GM19193 (cell line): ENCODE results near the gene ZNF524.

Source experiments
- POLR2A ChIP-seq: IDR thresholded peaks from 4 replicates; pipeline ENCODE4 v1.6.1; 2011; ENCODE audit not compliant: insufficient read depth, insufficient read length; ENCODE audit errors: extremely low read depth

The ZNF524 gene

GRCh38 chr19:55636723-55637122 is 36.6 kb downstream of the ZNF524 start:
- TF ChIP-seq POLR2A: no peak

DNA sequence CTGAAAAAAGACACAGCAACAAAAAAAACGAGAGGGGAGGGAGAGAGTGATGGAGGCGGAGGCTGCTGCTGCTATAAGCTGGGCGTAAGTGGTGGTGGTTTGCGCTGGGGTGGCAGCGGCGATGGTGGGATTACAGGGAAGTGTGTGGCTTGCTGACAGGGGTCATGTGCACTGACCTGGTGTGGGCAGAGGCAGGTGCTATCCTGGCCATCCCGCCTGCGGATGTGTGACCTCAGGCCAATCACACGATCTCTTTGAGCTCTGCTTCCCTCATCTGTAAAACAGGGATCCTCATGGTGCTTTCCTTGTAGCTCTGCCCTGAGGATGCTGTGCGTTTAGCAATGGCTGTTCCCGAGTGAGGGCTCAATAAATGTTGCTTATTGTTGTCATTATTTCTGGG is 37.4 kb downstream of the ZNF524 start:
- TF ChIP-seq POLR2A: peak; percentile 9

GRCh38 chr19:55638864-55639359 is 38.8 kb downstream of the ZNF524 start:
- TF ChIP-seq POLR2A: no peak

GRCh38 chr19:55640043-55640576 is 40.0 kb downstream of the ZNF524 start:
- TF ChIP-seq POLR2A: peak; percentile 13

DNA sequence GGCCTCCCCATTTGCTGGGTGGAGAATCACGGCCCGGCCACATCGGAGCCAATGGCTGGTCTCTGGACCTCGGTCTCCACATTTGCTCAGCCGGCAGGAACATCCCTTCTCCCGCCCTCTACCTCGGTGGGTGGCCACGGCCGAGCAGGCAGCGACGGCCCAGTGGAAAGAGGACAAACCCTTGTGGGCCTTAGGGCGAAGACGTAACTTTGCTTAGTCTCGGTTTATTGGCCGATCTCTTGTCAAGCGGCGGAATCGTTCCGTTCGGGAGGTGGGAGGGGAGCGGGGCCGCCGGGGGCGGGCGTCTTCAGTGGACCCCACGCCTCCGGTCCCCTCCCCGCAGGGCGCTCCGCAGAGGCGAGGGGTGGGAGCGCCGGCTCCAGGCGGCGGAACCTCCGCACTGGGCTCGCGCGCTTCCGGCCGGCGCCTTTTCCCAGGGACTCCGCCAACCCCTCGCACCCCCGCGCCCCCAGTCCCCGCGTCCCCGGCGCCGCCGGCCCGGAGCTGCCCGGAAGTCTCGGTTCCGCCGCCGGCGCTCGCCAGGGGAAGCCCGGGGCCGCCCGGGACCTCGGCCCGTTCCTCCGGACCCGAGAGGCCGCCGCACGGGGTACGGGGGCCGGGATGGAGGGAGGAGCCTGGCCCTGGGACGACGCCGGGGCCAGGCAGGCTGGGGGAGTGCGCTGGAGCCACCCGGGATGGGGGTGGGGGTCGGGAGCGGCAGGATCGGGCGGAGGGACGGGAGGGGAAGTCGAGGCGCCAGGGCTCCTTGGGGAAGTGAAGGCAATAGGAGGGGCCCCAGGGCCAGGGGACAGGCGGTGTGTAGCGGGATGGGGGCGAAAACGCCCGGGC is 40.7 kb downstream of the ZNF524 start, which contains the start of gene ZNF580:
Gene ZNF580, plus strand, starts transcription at position 426 of the 849 bp plus-strand sequence. CDS start 1,507 bp downstream, outside the sequence.
- TF ChIP-seq POLR2A: peak; percentile 33

DNA sequence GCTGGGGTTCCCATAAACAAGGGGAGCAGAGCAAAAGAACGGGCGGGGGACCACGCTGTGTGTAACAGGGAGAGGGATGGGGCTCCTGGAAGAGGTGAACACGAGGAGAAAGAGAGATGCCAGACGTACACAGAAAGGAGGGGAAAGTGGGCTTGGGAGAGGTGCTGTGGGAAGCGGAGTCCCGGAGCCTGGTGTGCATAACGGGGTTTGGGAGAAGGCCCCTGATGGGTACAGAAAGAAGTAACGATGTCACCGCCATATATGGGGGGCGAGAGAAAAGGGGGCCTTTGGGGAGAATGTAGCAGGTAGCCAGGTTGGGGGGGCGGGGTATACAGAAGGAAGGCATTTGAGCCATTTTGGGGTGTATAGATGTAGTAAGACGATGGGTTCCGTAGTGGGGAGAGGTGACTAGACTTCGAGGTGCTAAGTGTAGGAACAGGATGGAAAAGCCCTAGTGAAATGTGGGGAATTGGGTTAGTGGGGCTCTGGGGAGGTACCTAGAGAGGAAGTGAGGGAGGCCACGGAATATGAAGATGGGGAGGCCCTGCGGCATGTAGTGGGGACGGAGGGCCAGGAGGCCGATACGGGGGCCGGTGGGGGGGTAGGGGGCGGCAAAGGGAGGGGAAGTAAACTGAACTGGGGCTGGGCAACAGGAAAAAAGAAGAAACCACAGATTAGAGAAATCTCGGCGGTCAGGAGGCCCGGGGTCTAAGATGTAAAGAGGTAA is 41.5 kb downstream of the ZNF524 start:
- TF ChIP-seq POLR2A: peak; percentile 2

- no peak for TF ChIP-seq POLR2A
These were observed 42.3 kb downstream of the ZNF524 start for GRCh38 chr19:55642153-55643002.

DNA sequence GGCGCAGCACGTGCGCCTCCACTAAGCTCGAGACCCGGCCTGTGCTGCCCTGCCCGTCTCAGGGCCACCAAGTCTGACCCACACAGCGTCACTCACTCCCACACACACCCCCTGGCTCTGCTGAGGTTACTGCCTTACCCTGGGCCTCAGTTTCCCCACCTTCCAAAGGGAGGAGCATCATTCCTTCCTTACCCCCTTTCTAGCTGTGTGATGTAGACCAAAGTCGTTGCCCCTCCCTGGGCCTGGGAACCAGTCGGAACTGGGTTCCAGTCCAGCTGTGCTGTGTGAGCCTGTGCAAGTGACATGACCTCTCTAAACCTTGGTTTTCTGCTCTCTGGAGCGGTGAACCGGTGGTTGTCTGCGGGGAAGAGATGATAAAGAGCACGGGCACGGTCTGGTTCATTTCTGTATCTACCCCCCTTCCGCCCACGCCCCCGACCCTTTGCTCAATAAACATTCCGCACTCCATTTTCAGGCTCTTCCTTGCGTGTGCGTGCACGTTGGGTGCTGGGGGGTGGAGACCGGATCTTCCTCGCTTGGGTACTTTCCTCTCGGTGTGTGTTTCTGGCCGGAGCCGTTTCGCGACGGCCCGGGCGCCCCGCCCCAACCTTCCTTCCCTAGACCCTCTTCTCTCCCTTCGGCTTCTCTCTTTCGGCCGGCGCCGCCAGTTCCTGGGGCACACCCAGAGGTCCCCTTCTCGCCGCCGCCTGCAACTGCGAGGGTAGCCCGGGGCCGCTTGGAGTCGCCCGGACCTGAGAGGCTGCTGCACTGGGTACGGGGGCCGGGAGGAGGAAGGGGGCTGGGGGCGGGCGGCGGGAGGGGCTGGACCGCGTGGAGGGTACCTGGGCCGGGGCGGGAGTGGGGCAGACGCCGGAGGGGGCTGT is 43.2 kb downstream of the ZNF524 start, which contains the start of gene ZNF581:
Gene ZNF581, plus strand, starts transcription at position 647 of the 884 bp plus-strand sequence. CDS start 923 bp downstream, outside the sequence.
- peak; percentile 67 for TF ChIP-seq POLR2A

- no peak for TF ChIP-seq POLR2A
These were observed 43.7 kb downstream of the ZNF524 start for GRCh38 chr19:55643887-55644176.

GRCh38 chr19:55644191-55644833 is 44.2 kb downstream of the ZNF524 start:
- no peak for TF ChIP-seq POLR2A

- TF ChIP-seq POLR2A: peak; percentile 8
These were observed 44.9 kb downstream of the ZNF524 start for GRCh38 chr19:55644842-55645511.

GRCh38 chr19:55645512-55645881 is 45.4 kb downstream of the ZNF524 start:
- TF ChIP-seq POLR2A: no peak
